ENCODE measurements around the gene MACROH2A2.
"Not testable (repeated sequence)": the region's sequence is repeated elsewhere in the genome, so short reads cannot be mapped to it uniquely, and the experiment has no call there.

Gene MACROH2A2

GRCh38 chr10:70106958-70107791 is 54.5 kb downstream of the MACROH2A2 start:
- DNase-seq: peak; percentile 30

- DNase-seq: no peak
Observed at GRCh38 chr10:70109064-70109729, 56.6 kb downstream of the MACROH2A2 start.

GRCh38 chr10:70111496-70111895 is 58.9 kb downstream of the MACROH2A2 start:
- no peak for DNase-seq

GRCh38 chr10:70112071-70112470 is 59.4 kb downstream of the MACROH2A2 start:
- no peak for DNase-seq

- DNase-seq: no peak
Observed at GRCh38 chr10:70114902-70115301, 62.3 kb downstream of the MACROH2A2 start.

- DNase-seq: peak; percentile 71
Observed at GRCh38 chr10:70115948-70116682, 63.5 kb downstream of the MACROH2A2 start.

GRCh38 chr10:70117646-70118045 is 65.0 kb downstream of the MACROH2A2 start:
- no peak for DNase-seq

- DNase-seq: no peak
Observed at GRCh38 chr10:70118196-70118595, 65.5 kb downstream of the MACROH2A2 start.

- no peak for DNase-seq
Observed at GRCh38 chr10:70119197-70119596, 66.6 kb downstream of the MACROH2A2 start.

GRCh38 chr10:70119623-70120022 is 67.0 kb downstream of the MACROH2A2 start:
- DNase-seq: no peak

- DNase-seq: no peak
Observed at GRCh38 chr10:70120417-70120816, 67.8 kb downstream of the MACROH2A2 start.

- no peak for DNase-seq
Observed at GRCh38 chr10:70121281-70121949, 68.8 kb downstream of the MACROH2A2 start.

- no peak for DNase-seq
Observed at GRCh38 chr10:70122742-70123141, 70.1 kb downstream of the MACROH2A2 start.

- not testable (repeated sequence) for DNase-seq
Observed at GRCh38 chr10:70123166-70123565, 70.5 kb downstream of the MACROH2A2 start.

- DNase-seq: no peak
Observed at GRCh38 chr10:70123817-70124216, 71.2 kb downstream of the MACROH2A2 start.

GRCh38 chr10:70124415-70124814 is 71.8 kb downstream of the MACROH2A2 start:
- DNase-seq: no peak

- no peak for DNase-seq
Observed at GRCh38 chr10:70124918-70125317, 72.3 kb downstream of the MACROH2A2 start.

- DNase-seq: no peak
Observed at GRCh38 chr10:70125918-70126552, 73.4 kb downstream of the MACROH2A2 start.

- DNase-seq: no peak
Observed at GRCh38 chr10:70126700-70127395, 74.2 kb downstream of the MACROH2A2 start.

- DNase-seq: no peak
Observed at GRCh38 chr10:70130878-70131559, 78.4 kb downstream of the MACROH2A2 start.

GRCh38 chr10:70131560-70131937 is 78.9 kb downstream of the MACROH2A2 start:
- DNase-seq: no peak
